HG02973 (cell line): Measurements from ENCODE around the gene TXN2.
"Not testable (repeated sequence)": the region's sequence is repeated elsewhere in the genome, so short reads cannot be mapped to it uniquely, and the experiment has no call there.

Source experiments
- ATAC-seq: cut with Tn5 transposase; IDR thresholded peaks from one replicate; pipeline ENCODE4 v1.9.1; 2021; ENCODE audit warnings: moderate library complexity; ENCODE audit not compliant: unreplicated experiment

Gene TXN2

GRCh38 chr22:36432592-36433317 lies 48.7 kb downstream of the TXN2 start:
- no peak for ATAC-seq

DNA sequence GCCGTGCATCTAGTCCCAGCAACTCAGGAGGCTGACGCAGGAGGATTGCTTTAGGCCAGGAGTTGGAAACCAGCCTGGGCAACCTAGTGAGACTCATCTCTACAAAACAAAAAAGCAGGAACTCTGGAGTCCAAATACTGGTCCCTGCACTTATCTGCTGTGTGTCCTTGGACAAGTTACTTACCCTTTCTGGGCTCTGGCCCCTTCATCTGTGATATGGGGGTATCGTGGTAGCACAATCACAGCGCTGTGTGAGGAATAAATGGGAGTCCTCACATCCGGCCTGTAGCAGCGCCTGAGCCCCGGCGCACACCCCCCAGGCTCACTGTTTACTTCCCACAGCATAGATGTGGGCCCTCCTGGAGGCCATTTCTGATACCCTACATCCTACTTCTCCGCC lies 49.5 kb downstream of the TXN2 start:
- ATAC-seq: no peak

- ATAC-seq: no peak
These were observed 50.6 kb downstream of the TXN2 start for GRCh38 chr22:36430863-36431262.

DNA sequence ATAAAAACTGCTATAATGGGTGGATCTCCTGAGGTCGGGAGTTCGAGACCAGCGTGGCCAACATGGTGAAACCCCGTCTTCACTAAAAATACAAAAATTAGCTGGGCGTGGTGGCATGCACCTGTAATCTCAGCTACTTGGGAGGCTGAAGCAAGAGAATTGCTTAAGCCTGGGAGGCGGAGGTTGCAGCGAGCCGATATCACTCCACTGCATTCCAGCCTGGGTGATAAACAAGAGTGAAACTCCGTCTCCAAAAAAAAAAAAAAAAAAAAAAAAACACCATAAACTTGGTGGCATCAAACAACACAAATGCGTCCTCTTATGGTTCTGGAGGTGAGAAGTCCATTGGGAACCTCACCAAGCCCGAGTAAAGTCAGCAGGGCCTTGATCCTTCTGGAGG lies 53.5 kb downstream of the TXN2 start:
- not testable (repeated sequence) for ATAC-seq

DNA sequence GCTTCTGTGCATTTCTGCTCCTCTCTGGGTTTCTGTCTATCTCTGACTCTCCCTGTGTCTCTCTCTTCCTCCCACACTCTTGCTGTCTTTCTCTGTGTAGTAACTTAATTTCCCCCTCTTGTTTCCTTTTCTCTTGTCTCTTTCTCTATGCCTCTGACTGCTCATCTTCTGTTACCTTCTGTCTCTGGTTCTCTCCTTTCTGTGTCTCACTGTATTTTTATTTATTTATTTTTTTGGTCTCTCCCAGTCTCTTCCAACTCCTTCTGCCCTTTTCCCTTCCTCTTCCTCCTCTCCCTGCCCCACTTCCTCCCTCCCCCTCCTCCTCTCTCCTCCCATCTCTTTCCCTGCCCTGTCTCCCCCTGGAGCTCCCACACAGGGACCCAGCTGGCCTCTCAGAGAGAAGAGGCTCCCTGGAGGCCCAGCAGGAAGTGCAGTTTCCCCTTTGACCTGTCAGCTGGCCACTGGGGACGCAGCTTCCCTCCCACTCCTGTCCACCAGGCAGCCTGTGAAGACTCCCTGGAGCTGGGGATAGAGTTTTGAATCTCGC lies 55.4 kb downstream of the TXN2 start:
- no peak for ATAC-seq

DNA sequence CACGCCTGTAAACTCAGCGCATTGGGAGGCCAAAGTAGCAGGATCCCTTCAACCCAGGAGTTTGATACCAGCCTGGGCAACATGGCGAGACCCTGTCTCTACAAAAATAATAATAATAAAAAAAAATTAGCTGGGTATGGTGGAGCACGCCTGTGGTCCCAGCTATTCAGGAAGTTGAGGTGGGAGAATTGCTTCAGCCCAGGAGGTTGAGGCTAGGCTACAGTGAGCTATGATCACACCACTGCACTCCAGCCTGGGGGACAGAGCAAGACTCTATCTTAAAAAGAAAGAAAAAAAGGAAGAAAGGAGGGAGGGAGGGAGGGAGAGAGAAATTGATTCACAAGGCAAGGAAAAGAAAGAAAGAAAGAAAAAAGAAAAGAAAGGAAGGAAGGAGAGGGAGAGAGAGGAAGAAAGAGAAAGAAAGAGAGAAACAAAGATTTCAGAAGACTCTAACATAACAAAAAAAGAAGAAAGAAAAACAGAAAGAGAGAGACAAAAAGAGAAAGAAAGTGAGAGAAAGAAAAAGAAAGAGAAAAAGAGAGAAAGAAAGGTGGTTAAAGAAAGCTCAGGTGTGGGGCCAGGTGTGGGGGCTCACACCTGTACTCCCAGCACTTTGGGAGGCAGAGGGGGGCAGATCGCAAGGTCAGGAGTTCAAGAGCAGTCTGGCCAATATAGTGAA lies 56.4 kb downstream of the TXN2 start:
- no peak for ATAC-seq

- not testable (repeated sequence) for ATAC-seq
These were observed 57.0 kb downstream of the TXN2 start for GRCh38 chr22:36424466-36424865.

GRCh38 chr22:36423461-36424404 lies 57.7 kb downstream of the TXN2 start:
- ATAC-seq: no peak

DNA sequence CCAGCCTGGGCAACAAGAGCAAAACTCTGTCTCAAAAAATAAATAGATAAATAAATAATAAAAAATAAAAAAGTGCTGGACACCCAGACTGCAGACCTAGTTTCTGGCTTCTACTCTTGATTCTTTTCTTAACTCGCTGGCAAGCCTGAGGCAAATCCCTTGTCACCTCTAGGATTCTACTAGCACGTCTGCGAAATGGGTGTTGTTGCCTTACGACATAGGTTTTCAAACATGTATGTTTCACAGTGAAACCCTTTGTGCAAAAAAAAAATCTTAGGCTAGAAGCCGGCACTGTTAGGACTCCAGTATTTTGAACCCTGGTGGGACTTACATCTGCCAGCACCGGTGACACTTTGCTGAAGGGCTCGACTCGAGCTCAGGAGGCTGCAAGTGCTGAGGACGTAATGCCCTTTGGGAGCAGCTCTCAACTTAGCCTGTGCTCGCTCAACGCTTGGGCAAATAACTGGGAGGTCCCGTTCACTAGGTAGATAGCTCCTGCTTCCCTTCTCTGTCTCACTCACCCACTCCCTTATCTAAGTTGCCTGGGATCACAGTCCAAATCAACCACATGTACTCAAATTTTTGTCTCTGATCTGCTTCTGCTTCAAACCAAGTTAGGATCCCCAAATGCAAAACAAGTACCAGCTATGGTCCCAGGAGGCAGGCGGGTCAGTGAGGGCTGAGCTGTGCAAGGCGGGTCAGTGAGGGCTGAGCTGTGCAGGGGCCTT lies 59.0 kb downstream of the TXN2 start:
- no peak for ATAC-seq

- no peak for ATAC-seq
These were observed 61.2 kb downstream of the TXN2 start for GRCh38 chr22:36419912-36420882.

- no peak for ATAC-seq
These were observed 62.1 kb downstream of the TXN2 start for GRCh38 chr22:36419177-36419911.

DNA sequence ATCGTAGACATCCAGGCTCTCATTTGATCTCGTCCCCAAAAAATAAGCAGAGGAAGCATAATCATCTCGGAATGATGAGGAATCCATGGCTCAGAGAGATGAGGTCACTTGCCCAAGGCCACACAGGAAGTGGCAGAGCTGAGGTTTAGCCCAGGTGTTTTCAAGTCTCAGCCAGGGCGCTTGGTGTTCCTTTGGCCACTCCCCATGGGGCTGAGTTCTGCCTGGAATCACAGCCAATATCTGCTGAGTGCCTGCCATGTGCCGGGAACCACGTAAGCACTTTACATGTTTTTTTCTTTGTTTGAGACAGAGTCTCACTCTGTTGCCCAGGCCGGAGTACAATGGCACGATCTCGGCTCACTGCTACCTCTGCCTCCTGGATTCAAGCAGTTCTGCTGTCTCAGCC lies 64.2 kb downstream of the TXN2 start:
- no peak for ATAC-seq
